ENCODE data around the gene PAGE1.
"Not testable (repeated sequence)": the region's sequence is repeated elsewhere in the genome, so short reads cannot be mapped to it uniquely, and the experiment has no call there.

PAGE1 gene

DNA sequence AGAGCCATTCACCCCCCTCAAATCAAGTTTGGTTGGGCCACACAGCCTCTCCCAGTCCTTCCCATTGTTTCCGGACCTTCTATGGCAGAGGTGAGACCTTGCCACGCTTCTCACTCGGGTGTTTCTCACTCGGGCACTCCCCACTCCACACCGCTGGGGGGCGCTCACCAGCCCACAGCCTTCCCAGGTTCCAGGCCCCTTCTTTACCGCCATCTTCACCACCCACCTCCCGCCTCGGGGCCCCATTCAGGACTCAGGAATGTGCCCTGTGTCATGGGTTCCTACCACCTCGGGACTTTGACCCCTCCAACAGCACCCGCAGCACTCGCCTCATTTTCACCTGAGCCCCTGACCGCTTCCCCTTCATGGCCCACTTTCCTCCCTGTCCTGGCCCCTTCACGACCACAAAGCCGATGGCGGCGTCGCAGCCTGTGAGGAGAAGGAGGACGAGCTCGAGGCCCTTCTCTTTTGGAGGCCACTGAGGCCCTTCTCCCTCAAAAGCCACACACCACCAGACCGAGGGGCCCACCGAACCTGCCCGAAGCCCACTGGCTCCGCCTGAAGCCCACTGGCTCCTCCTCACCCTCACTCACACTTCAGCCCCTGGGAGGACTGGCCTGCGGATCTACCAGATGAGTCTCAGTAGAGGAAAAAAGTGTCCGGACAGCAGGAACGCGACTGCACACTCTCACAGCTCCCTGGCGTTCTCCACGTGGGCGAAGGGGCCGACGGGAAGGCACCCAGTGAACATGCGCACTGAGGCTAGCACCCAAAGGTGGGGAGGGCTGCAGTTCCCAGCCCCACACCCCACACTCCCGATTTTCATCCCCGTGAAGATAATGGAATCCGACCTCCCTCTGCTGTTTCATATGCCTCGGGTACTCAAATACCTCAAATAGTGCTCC lies at the start of gene PAGE1:
Gene PAGE1 (minus strand): TSS at position 709 of the 905 bp plus-strand sequence. CDS start 1,214 bp downstream, outside the sequence.
- no peaks in the 10 kb centered on the region for H3K27me3 ChIP-seq (replicated peaks)
- TF ChIP-seq, protein P1, sequence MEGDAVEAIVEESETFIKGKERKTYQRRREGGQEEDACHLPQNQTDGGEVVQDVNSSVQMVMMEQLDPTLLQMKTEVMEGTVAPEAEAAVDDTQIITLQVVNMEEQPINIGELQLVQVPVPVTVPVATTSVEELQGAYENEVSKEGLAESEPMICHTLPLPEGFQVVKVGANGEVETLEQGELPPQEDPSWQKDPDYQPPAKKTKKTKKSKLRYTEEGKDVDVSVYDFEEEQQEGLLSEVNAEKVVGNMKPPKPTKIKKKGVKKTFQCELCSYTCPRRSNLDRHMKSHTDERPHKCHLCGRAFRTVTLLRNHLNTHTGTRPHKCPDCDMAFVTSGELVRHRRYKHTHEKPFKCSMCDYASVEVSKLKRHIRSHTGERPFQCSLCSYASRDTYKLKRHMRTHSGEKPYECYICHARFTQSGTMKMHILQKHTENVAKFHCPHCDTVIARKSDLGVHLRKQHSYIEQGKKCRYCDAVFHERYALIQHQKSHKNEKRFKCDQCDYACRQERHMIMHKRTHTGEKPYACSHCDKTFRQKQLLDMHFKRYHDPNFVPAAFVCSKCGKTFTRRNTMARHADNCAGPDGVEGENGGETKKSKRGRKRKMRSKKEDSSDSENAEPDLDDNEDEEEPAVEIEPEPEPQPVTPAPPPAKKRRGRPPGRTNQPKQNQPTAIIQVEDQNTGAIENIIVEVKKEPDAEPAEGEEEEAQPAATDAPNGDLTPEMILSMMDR (IDR thresholded peaks at IDR 0.05; ENCODE audit: low read depth, low read length, missing control alignments), result no peak

GRCh38 chrX:49741501-49741900 lies 45.7 kb upstream of the PAGE1 start:
- in situ Hi-C loops (cut with HindIII; ENCODE audit: low pct_ligation_motif_present, low sequenced_read_pairs); DNase-seq; H3K27me3 ChIP-seq (replicated peaks); H3K36me3 ChIP-seq (replicated peaks); H3K4me3 ChIP-seq (ENCODE audit: low read depth, low read length); H3K27ac ChIP-seq: not testable (repeated sequence)

More for the DNA sequence above, at the start of gene PAGE1:
- Histone ChIP-seq H3K36me3 (replicated peaks) (no peaks in the 10 kb centered on the region), H3K27ac (no peak within 1 kb of the TSS), H3K4me3 (ENCODE audit: low read depth, low read length) (no peak within 1 kb of the TSS)
- in situ Hi-C loops (cut with HindIII; ENCODE audit: low pct_ligation_motif_present, low sequenced_read_pairs), result no loop called here
- no peak for DNase-seq

DNA sequence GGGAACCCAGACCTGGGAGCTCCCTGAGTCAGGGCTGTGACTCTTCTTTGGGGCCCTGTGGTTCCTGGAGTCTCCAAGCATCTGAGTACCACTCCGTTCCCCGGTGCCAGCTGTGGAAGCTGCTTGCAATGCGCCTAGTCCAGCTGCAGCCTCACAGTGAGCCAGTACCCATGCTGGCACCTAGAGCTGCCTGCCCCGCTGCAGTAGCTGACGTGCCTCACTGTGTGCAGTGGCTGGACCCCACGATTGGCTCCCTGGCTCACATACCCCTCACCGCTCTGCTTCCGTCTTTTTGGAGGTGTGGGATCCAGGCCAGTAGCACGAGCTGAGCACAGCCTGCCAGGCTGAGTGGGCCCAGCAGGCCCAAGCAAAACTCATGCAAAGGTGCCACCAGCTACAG lies 32.1 kb upstream of the PAGE1 start:
- in situ Hi-C loops (cut with HindIII; ENCODE audit: low pct_ligation_motif_present, low sequenced_read_pairs), result no loop called here
- no peak for DNase-seq

DNA sequence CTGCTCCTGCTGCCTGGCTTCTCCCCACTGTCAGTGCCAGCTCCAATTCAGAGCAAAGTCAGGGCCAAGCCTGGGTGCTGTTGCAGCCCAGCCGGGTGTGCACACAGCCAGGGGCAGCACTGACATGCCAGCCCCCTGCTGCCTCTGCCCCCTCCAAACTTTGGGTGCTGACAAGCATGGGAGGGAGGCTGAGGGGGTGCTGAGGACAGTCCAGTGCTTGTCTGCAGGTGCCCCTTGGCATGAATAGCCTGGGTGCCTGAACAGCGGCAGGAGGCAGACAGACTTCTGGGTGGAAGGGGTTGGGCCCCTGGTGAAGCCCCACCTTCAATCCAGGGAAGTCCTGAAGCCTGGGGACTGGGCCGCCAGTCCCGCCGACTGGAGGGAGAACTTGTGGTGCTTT lies 31.2 kb upstream of the PAGE1 start:
- Histone ChIP-seq H3K4me3 (ENCODE audit: low read depth, low read length) (no peak overlapping the region), H3K27ac (no peak overlapping the region), H3K36me3 (replicated peaks) (no peaks in the 10 kb centered on the region), H3K27me3 (replicated peaks) (no peaks in the 10 kb centered on the region)
- no peak for DNase-seq
- in situ Hi-C loops (cut with HindIII; ENCODE audit: low pct_ligation_motif_present, low sequenced_read_pairs), result no loop called here
- TF ChIP-seq, protein P1 (IDR thresholded peaks at IDR 0.05; ENCODE audit: low read depth, low read length, missing control alignments), result no peak

More for the DNA sequence above, 32.1 kb upstream of the PAGE1 start:
- H3K27ac ChIP-seq, result no peak overlapping the region
- no peaks in the 10 kb centered on the region for H3K27me3 ChIP-seq (replicated peaks)
- no peak overlapping the region for H3K4me3 ChIP-seq (ENCODE audit: low read depth, low read length)
- TF ChIP-seq, protein P1 (IDR thresholded peaks at IDR 0.05; ENCODE audit: low read depth, low read length, missing control alignments), result no peak
- no peaks in the 10 kb centered on the region for H3K36me3 ChIP-seq (replicated peaks)

GRCh38 chrX:49725923-49726904 lies 30.4 kb upstream of the PAGE1 start:
- in situ Hi-C loops (cut with HindIII; ENCODE audit: low pct_ligation_motif_present, low sequenced_read_pairs), result no loop called here
- TF ChIP-seq, protein P1 (IDR thresholded peaks at IDR 0.05; ENCODE audit: low read depth, low read length, missing control alignments), result no peak
- no peak for DNase-seq
- Histone ChIP-seq H3K4me3 (ENCODE audit: low read depth, low read length) (no peak overlapping the region), H3K36me3 (replicated peaks) (no peaks in the 10 kb centered on the region), H3K27ac (no peak overlapping the region), H3K27me3 (replicated peaks) (no peaks in the 10 kb centered on the region)

DNA sequence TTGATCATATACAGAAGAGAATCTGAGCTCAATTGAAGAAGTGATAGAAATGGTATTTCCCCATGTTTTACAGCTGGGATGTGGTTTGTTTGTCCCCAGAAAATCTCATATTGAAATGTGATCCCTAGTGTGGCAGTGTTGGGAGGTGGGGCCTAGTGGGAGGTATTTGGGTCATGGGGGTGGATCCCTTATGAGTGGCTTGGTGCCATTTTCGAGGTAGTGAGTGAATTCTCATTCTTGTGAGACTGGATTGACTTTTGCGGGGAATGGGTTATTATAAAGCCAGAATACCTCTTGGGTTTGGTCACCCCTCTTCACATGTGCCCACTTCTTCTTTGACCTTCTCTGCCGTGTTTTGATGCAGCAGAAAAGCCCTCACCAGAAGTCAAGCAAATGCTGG lies 29.6 kb upstream of the PAGE1 start:
- Histone ChIP-seq H3K4me3 (ENCODE audit: low read depth, low read length) (no peak overlapping the region), H3K36me3 (replicated peaks) (no peaks in the 10 kb centered on the region), H3K27me3 (replicated peaks) (no peaks in the 10 kb centered on the region), H3K27ac (no peak overlapping the region)
- no peak for DNase-seq
- TF ChIP-seq, protein P1 (IDR thresholded peaks at IDR 0.05; ENCODE audit: low read depth, low read length, missing control alignments), result no peak
- in situ Hi-C loops (cut with HindIII; ENCODE audit: low pct_ligation_motif_present, low sequenced_read_pairs), result no loop called here

- H3K4me3 ChIP-seq (ENCODE audit: low read depth, low read length); DNase-seq; in situ Hi-C loops (cut with HindIII; ENCODE audit: low pct_ligation_motif_present, low sequenced_read_pairs): not testable (repeated sequence)
Measured at GRCh38 chrX:49720106-49720505, 24.3 kb upstream of the PAGE1 start.

More at GRCh38 chrX:49720106-49720505, 24.3 kb upstream of the PAGE1 start:
- not testable (repeated sequence) for H3K27me3 ChIP-seq (replicated peaks); H3K36me3 ChIP-seq (replicated peaks); H3K27ac ChIP-seq

All from brain microvascular endothelial cell (primary cell).